Keratinocyte (primary cell): ENCODE data around the gene TDRD1. TPM values are rescaled to one million over a fixed set of nuclear protein-coding genes. Genes with fewer than 3 reads are reported as not detected.

Experiments used
- DNase-seq: peaks from one replicate; pipeline ENCODE4 v3.0.0-alpha.2; 2011; ENCODE audit warnings: low read depth, missing footprints, low spot score
- FAIRE-seq: peaks from 2 replicates; lab custom pipeline; 2011; peaks lifted over from hg19 to GRCh38; lab: Jason Lieb, UNC
- H2AFZ ChIP-seq: 2 replicates; pipeline ENCODE4 v1.6.0; 2012; ENCODE audit warnings: low read length, control low read depth, inconsistent platforms; ENCODE audit not compliant: control insufficient read depth
- H3K27ac ChIP-seq: 2 replicates; pipeline ENCODE4 v1.5.1; 2011; ENCODE audit warnings: low read length; ENCODE audit not compliant: control insufficient read depth, insufficient read depth
- H3K27me3 ChIP-seq: 3 replicates; pipeline ENCODE4 v1.6.0; 2011; ENCODE audit warnings: low read length; ENCODE audit not compliant: control insufficient read depth, insufficient read depth; ENCODE audit errors: extremely low read depth
- H3K36me3 ChIP-seq, 2 experiments: 2 replicates in 1 of 2; 3 replicates in 1 of 2; pipeline ENCODE4 v1.5.1; 2011; ENCODE audit warnings: low read length in 2 of 2, mild to moderate bottlenecking in 1 of 2; ENCODE audit not compliant: control insufficient read depth in 2 of 2, insufficient read depth in 2 of 2; ENCODE audit errors: extremely low read depth in 1 of 2
- H3K4me1 ChIP-seq: 3 replicates; pipeline ENCODE4 v1.5.1; 2011; ENCODE audit warnings: low read length; ENCODE audit not compliant: control insufficient read depth, insufficient read depth; ENCODE audit errors: extremely low read depth
- H3K4me2 ChIP-seq: 3 replicates; pipeline ENCODE4 v1.6.0; 2011; ENCODE audit warnings: low read depth, low read length; ENCODE audit not compliant: control insufficient read depth, insufficient read depth; ENCODE audit errors: extremely low read depth
- H3K4me3 ChIP-seq, 3 experiments: fragments of 200-600 bp in 1 of 3; sonication (generic) in 1 of 3; 2 replicates in 2 of 3; 3 replicates in 1 of 3; pipeline ENCODE4 v1.5.1; 2011 to 2016; ENCODE audit warnings: low read length in 3 of 3, mild to moderate bottlenecking in 3 of 3, control low read depth in 2 of 3, inconsistent platforms in 1 of 3, low read depth in 1 of 3, mixed read lengths in 1 of 3, mixed run types in 1 of 3, moderate library complexity in 1 of 3; ENCODE audit not compliant: control insufficient read depth in 2 of 3, insufficient read depth in 2 of 3; ENCODE audit errors: extremely low read depth in 1 of 3
- H3K79me2 ChIP-seq: 2 replicates; pipeline ENCODE4 v1.6.0; 2012; ENCODE audit warnings: low read length; ENCODE audit not compliant: control insufficient read depth, insufficient read depth
- H3K9ac ChIP-seq: 3 replicates; pipeline ENCODE4 v1.6.0; 2011; ENCODE audit warnings: low read length; ENCODE audit not compliant: control insufficient read depth, insufficient read depth; ENCODE audit errors: extremely low read depth
- H3K9me1 ChIP-seq: 3 replicates; pipeline ENCODE4 v1.6.0; 2011; ENCODE audit warnings: low read length; ENCODE audit not compliant: control insufficient read depth, insufficient read depth; ENCODE audit errors: extremely low read depth
- H3K9me3 ChIP-seq: 2 replicates; pipeline ENCODE4 v1.5.1; 2012; ENCODE audit warnings: low read depth, low read length; ENCODE audit not compliant: control insufficient read depth
- H4K20me1 ChIP-seq: 3 replicates; pipeline ENCODE4 v1.6.0; 2011; ENCODE audit warnings: low read length; ENCODE audit not compliant: control insufficient read depth, insufficient read depth; ENCODE audit errors: extremely low read depth
- EZH2 ChIP-seq: IDR thresholded peaks from one replicate; pipeline ENCODE4 v1.6.1; 2012; ENCODE audit warnings: inconsistent platforms, mild to moderate bottlenecking, low read length, moderate library complexity
- dilution Hi-C: fragments of 300-500 bp; cut with MboI; formaldehyde crosslinking; loops from one replicate; pipeline ENCODE4 v1.7.0; 2020; ENCODE audit warnings: low sequenced_read_pairs; ENCODE audit not compliant: extremely low pct_ligation_motif_present
- polyA plus RNA-seq, 5 experiments: library from polyadenylated mRNA; depleted of rRNA in 3 of 5; stranded (reverse) in 3 of 5; stranded (forward) in 1 of 5; unstranded in 1 of 5; fragments of >200 nt; gene quantifications; 1 replicate in 1 of 5; 2 replicates in 3 of 5; 3 replicates in 1 of 5; pipeline versions ENCODE4 v1.2.1 to v1.2.3, GENCODE V29; 2011 to 2012; ENCODE audit warnings: missing spikeins in 2 of 5, low read depth in 1 of 5, low replicate concordance in 1 of 5
- TF ChIP-seq, protein P1 (sequence below), 3 experiments: IDR thresholded peaks in 1 of 3; conservative IDR thresholded peaks in 1 of 3; optimal IDR thresholded peaks in 1 of 3; 2 replicates in 2 of 3; 3 replicates in 1 of 3; pipeline versions ENCODE3 to v1.5.1; 2011; ENCODE audit warnings: low read length in 3 of 3, mild to moderate bottlenecking in 3 of 3, moderate library complexity in 2 of 3, control low read depth in 1 of 3, inconsistent platforms in 1 of 3; ENCODE audit not compliant: insufficient read depth in 2 of 3; ENCODE audit errors: extremely low read depth in 1 of 3

Gene TDRD1
- polyA plus RNA-seq, 1 donor (not counting 4 experiments of a cell fraction or from before 2014, with no cell fraction given), result 0.56 TPM

DNA sequence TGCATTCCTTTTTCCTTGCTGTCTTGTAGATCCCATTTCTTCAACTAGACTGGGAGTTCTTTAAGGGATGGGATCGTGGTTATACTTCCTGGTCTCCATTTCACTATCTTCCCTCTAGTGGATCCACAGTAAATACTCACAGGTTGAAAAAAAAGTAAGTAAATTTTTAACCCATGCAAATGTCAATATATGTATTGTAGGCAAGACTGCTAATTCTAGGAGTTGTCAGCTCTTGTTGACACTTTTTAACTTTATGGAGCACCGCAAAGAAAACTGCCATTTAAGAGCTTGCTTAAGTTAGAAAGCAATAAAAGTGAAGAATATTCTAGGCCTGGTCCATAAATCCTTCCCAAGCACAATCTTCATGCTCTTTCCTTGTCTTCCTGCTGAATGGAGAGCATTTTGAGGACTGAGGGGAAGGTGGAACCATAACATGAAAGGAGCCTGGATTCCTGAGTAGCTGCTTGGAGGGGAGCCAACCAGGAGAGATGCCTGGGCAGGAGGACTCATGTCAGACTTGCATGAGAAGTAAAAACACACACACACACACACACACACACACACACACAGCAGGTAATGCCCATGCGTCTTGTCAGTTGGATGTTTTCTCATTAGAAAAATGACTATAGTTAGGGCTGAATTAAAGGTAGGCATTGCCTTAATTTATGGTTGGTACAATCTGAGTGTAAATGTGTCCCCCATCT lies 92.1 kb downstream of the TDRD1 start:
- Histone ChIP-seq H3K9ac (no peak overlapping the region), H4K20me1 (no peaks in the 10 kb centered on the region), H3K27me3 (no peaks in the 10 kb centered on the region), H2AFZ (no peak overlapping the region), H3K4me2 (peak overlapping the region; percentile 54), H3K4me3 (peak overlapping the region in 1 of 3 experiments; percentile 1), H3K9me1 (no peaks in the 10 kb centered on the region), H3K79me2 (no peaks in the 10 kb centered on the region), H3K9me3 (no peaks in the 10 kb centered on the region), H3K27ac (peak overlapping the region; percentile 65), H3K36me3 (no peaks in the 10 kb centered on the region), H3K4me1 (peaks cover 30% of the 10 kb centered on the region)
- FAIRE-seq (no peak), DNase-seq (peak; percentile 95)
- TF ChIP-seq, protein P1, sequence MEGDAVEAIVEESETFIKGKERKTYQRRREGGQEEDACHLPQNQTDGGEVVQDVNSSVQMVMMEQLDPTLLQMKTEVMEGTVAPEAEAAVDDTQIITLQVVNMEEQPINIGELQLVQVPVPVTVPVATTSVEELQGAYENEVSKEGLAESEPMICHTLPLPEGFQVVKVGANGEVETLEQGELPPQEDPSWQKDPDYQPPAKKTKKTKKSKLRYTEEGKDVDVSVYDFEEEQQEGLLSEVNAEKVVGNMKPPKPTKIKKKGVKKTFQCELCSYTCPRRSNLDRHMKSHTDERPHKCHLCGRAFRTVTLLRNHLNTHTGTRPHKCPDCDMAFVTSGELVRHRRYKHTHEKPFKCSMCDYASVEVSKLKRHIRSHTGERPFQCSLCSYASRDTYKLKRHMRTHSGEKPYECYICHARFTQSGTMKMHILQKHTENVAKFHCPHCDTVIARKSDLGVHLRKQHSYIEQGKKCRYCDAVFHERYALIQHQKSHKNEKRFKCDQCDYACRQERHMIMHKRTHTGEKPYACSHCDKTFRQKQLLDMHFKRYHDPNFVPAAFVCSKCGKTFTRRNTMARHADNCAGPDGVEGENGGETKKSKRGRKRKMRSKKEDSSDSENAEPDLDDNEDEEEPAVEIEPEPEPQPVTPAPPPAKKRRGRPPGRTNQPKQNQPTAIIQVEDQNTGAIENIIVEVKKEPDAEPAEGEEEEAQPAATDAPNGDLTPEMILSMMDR (optimal IDR thresholded peaks at IDR 0.05 in 1 of 3, IDR thresholded peaks at IDR 0.05 in 1 of 3, conservative IDR thresholded peaks at IDR 0.05 in 1 of 3; ENCODE audit: extremely low read depth in 1 of 3, insufficient read depth in 2 of 3, low read length in 3 of 3), result no peak
- TF ChIP-seq EZH2, result no peak
- dilution Hi-C loops, result no loop called here

DNA sequence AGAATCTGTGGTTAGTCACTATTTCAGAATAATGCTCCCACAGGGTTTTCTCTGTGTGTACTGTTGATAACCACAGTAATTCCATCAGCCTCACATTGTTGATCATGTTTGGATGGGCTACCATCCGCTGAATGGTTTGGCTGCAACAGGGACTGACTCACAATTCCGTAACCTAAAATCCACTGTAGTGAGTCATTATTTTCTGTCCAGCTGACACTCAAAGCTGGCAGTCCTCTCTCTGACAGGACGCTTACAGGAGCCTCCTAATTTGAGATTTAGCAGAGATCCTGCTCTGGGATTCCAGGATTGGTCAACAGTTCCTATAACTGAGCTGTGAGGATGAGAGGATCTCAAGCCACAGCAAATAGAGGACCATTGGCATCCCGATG lies 92.6 kb downstream of the TDRD1 start:
- peak overlapping the region; percentile 65 for H3K27ac ChIP-seq
- H3K79me2 ChIP-seq, result no peaks in the 10 kb centered on the region
- no peaks in the 10 kb centered on the region for H3K36me3 ChIP-seq
- H3K9me1 ChIP-seq, result no peaks in the 10 kb centered on the region
- no peak for TF ChIP-seq EZH2
- TF ChIP-seq, protein P1 (optimal IDR thresholded peaks at IDR 0.05 in 1 of 3, IDR thresholded peaks at IDR 0.05 in 1 of 3, conservative IDR thresholded peaks at IDR 0.05 in 1 of 3; ENCODE audit: extremely low read depth in 1 of 3, insufficient read depth in 2 of 3, low read length in 3 of 3), result no peak
- H3K9me3 ChIP-seq, result no peaks in the 10 kb centered on the region
- no peaks in the 10 kb centered on the region for H4K20me1 ChIP-seq
- dilution Hi-C loops, result no loop called here
- DNase-seq (peak; percentile 89), FAIRE-seq (peak; percentile 100)
- peaks cover 25% of the 10 kb centered on the region for H3K4me1 ChIP-seq
- no peak overlapping the region for H2AFZ ChIP-seq
- no peak overlapping the region for H3K9ac ChIP-seq
- H3K27me3 ChIP-seq, result no peaks in the 10 kb centered on the region
- H3K4me3 ChIP-seq, result no peak overlapping the region
- peak overlapping the region; percentile 54 for H3K4me2 ChIP-seq
